Mucosa of descending colon (tissue), 3 donors: ENCODE data around the gene SMC6. TPM values are rescaled to one million over a fixed set of nuclear protein-coding genes. Genes with fewer than 3 reads are reported as not detected.

Source experiments
- ATAC-seq: fragments of 200-7000 bp; cut with Tn5 transposase; one replicate; pipeline ENCODE4 v1.9.1; 2020; ENCODE audit warnings: mild to moderate bottlenecking, moderate library complexity
- DNase-seq, 3 donors: peaks; one replicate each; pipeline ENCODE4 v3.0.0-alpha.2; 2020
- H3K36me3 ChIP-seq: fragments of 200-600 bp; one replicate; pipeline ENCODE4 v1.8.0; 2021; ENCODE audit warnings: low read depth, mild to moderate bottlenecking
- H3K4me1 ChIP-seq: fragments of 200-600 bp; one replicate; pipeline ENCODE4 v1.8.0; 2021; ENCODE audit warnings: low read depth, mild to moderate bottlenecking
- H3K4me3 ChIP-seq: fragments of 200-600 bp; one replicate; pipeline ENCODE4 v1.8.0; 2021; ENCODE audit warnings: mild to moderate bottlenecking
- H3K9me3 ChIP-seq: fragments of 200-600 bp; one replicate; pipeline ENCODE4 v1.8.0; 2021; ENCODE audit warnings: mild to moderate bottlenecking
- CTCF ChIP-seq: fragments of 200-600 bp; IDR thresholded peaks from one replicate; pipeline ENCODE4 v1.8.0; 2022; ENCODE audit warnings: antibody characterized with exemption, mild to moderate bottlenecking
- intact Hi-C, 2 donors: fragments of 100-400 bp; cut with DNase I in 1 of 2; cut with micrococcal nuclease in 1 of 2; formaldehyde crosslinking; loops; one replicate each; pipeline versions ENCODE4 v1.11.0 to v1.11.1; 2022; cut with DNase I, micrococcal nuclease
- total RNA-seq, 3 donors: library from RNA; stranded (reverse); fragmentation: NEBNext Ultra II Directional in 2 of 3; extraction: Animal tissue kit (Norgen Biotek cat#: 25700) in 2 of 3; gene quantifications; one replicate each; pipeline versions ENCODE4 v1.2.1 to v1.2.4, GENCODE V29; 2021 to 2023
- donor health status: DM: no; HTN: no; CAD: no; lungs with moderate emphysema.
- donor health status: DM: no; HTN: no; CAD: no.
- donor health status: DM: no; HTN: yes; CAD: no.

Gene SMC6
- total RNA-seq, 3 donors from 2014 or later = 18.1 to 24.8 (median 22.9) TPM

- H3K4me1 ChIP-seq = peaks cover 28% of the 10 kb centered on the region
- intact Hi-C loops = no loop called here
- no peaks in the 10 kb centered on the region for H3K9me3 ChIP-seq
- ATAC-seq (no peak), DNase-seq (no peak)
- no peaks in the 10 kb centered on the region for H3K36me3 ChIP-seq
- no peak overlapping the region for H3K4me3 ChIP-seq
- TF ChIP-seq CTCF = no peak
Observed at GRCh38 chr2:17759805-17760204, 6.2 kb upstream of the SMC6 start.

GRCh38 chr2:17758118-17758517 lies 4.5 kb upstream of the SMC6 start:
- no peak for TF ChIP-seq CTCF
- DNase-seq (no peak), ATAC-seq (no peak)
- Histone ChIP-seq H3K9me3 (no peaks in the 10 kb centered on the region), H3K4me3 (no peak overlapping the region), H3K36me3 (no peaks in the 10 kb centered on the region), H3K4me1 (peaks cover 30% of the 10 kb centered on the region)
- intact Hi-C loops = no loop called here

- no peak for TF ChIP-seq CTCF
- DNase-seq (peak in 1 of 3 donors; percentile 43), ATAC-seq (peak; percentile 44)
- H3K4me1 ChIP-seq = peaks cover 36% of the 10 kb centered on the region
- no peak overlapping the region for H3K4me3 ChIP-seq
- no peaks in the 10 kb centered on the region for H3K36me3 ChIP-seq
- intact Hi-C loops = no loop called here
- no peaks in the 10 kb centered on the region for H3K9me3 ChIP-seq
Observed at GRCh38 chr2:17757321-17757720, 3.7 kb upstream of the SMC6 start.

GRCh38 chr2:17756668-17757067 lies 3.1 kb upstream of the SMC6 start:
- Histone ChIP-seq H3K36me3 (no peaks in the 10 kb centered on the region), H3K4me3 (no peak overlapping the region), H3K9me3 (no peaks in the 10 kb centered on the region), H3K4me1 (peaks cover 42% of the 10 kb centered on the region)
- TF ChIP-seq CTCF = no peak
- ATAC-seq = no peak
- intact Hi-C loops = no loop called here
- DNase-seq = no peak

- Histone ChIP-seq H3K4me1 (peaks cover 42% of the 10 kb centered on the region), H3K4me3 (peak overlapping the region; percentile 88), H3K36me3 (no peaks in the 10 kb centered on the region), H3K9me3 (no peaks in the 10 kb centered on the region)
- intact Hi-C loops = no loop called here
- no peak for TF ChIP-seq CTCF
- ATAC-seq = no peak
- DNase-seq = no peak
Observed at GRCh38 chr2:17754773-17755425, 1.3 kb upstream of the SMC6 start.
